AG04449 (cell line): ENCODE results near the gene KIF15.
A peak's percentile ranks its signal among the peaks of the same experiment; 100 is the strongest.
"Not testable (repeated sequence)": the region's sequence is repeated elsewhere in the genome, so short reads cannot be mapped to it uniquely, and the experiment has no call there.

ENCODE experiments used
- CTCF ChIA-PET: fragments of 350-600 bp; formaldehyde crosslinking; extraction: SDS; loops from one replicate; lab custom pipeline; 2021; ENCODE audit warnings: antibody characterized with exemption; lab: Yijun Ruan, JAX
- POLR2A ChIA-PET: fragments of 400-600, 350-600 bp; formaldehyde crosslinking; extraction: SDS; loops from one replicate; lab custom pipeline; 2020; ENCODE audit warnings: antibody characterized with exemption, inconsistent platforms; lab: Yijun Ruan, JAX
- DNase-seq: peaks from one replicate; pipeline ENCODE4 v3.0.0-alpha.2; 2010; ENCODE audit warnings: low read depth, low spot score
- H3K4me3 ChIP-seq: 2 replicates; pipeline ENCODE4 v1.5.1; 2011; ENCODE audit warnings: low read depth, mild to moderate bottlenecking, control low read depth, low read length
- CTCF ChIP-seq: IDR thresholded peaks from one replicate; pipeline ENCODE4 v1.5.1; 2011; ENCODE audit warnings: mild to moderate bottlenecking, moderate library complexity, low read length, control low read depth, inconsistent platforms; ENCODE audit not compliant: insufficient read depth; ENCODE audit errors: missing control alignments

The KIF15 gene

DNA sequence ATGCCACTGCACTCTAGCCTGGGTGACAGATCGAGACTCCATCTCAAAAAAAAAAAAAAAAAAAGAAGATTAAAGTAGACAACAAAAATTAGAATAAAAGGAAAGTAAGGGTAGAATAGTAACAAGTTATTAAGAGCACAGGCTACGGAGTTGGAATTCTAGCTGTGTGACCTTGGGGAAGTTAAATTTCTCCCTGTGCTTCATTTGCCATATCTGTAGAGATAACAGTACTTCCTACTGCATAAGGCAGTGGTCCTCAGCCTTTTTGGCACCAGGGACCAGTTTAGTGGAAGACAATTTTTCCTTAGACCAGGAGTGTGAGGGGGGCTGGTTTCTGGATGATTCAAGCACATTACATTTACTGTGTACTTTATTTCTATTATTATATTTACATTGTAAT lies 71.4 kb downstream of the KIF15 start:
- TF ChIP-seq CTCF, result no peak
- ChIA-PET POLR2A (interaction anchor here (0.7 kb wide), 1 partner anchor 323 kb away, joined by 3 read pairs; no protein-coding TSS in a partner anchor), CTCF (no interaction called here)
- DNase-seq, result no peak
- no peak overlapping the region for H3K4me3 ChIP-seq

DNA sequence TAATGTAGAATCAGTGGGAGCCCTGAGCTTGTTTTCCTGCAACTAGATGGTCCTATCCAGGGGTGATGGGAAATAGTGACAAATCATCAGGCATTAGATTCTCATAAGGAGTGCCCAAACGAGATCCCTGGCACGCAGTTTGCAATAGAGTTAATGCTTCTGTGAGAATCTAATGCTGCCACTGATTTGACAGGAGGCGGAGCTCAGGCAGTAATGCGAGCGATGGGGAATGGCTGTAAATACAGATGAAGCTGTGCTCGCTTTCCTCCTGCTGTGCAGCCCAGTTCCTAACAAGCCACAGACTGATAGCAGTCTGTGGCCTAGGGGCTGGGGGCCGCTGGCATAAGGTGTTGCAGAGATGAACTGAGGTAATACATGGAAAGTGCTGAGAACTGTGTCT lies 71.8 kb downstream of the KIF15 start:
- CTCF ChIA-PET, result no interaction called here
- POLR2A ChIA-PET, result interaction anchor here (0.7 kb wide), 1 partner anchor 323 kb away, joined by 3 read pairs; no protein-coding TSS in a partner anchor
- no peak overlapping the region for H3K4me3 ChIP-seq
- no peak for DNase-seq
- TF ChIP-seq CTCF, result no peak

DNA sequence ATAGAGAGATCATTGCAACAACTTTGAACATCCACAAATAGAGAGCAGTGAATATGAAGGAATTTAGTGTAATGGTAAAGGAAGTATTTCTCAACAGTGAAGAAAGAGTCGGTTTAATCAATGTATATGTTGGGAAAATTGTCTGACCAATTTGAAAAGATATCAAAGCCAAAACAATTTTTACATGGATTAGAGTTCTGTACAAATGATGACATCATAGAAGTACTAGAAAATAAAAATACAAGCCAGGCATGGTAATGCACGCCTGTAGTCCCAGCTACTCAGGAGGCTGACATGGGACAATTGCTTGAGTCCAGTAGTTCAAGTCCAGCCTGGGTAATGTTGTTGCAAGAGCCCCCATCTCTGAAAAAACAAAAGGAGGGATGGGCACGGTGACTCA lies 74.1 kb downstream of the KIF15 start:
- CTCF ChIA-PET, result no interaction called here

DNA sequence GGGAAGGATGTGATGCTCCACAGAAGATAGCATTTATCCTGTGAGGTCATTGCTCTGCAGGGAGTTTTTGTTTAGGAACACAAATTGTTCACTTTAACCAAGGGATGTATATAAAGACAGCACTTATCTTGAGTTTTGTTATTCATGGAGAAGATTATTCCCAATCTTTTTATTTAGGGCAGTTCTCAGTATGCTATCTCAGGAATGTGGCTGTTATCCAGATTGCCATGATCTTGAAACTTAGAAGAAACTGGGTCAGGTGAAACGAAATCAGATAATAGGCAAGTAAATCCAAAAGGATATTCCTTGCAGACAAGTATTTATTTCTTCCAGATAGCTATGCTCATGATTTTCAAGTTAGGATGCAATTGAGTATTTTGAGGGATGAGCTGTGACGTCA lies 80.8 kb downstream of the KIF15 start:
- DNase-seq, result no peak
- ChIA-PET CTCF (no interaction called here), POLR2A (no interaction called here)
- TF ChIP-seq CTCF, result no peak
- H3K4me3 ChIP-seq, result no peak overlapping the region

More for the DNA sequence above, 74.1 kb downstream of the KIF15 start:
- DNase-seq, result no peak
- TF ChIP-seq CTCF, result no peak
- no peak overlapping the region for H3K4me3 ChIP-seq
- POLR2A ChIA-PET, result no interaction called here

- POLR2A ChIA-PET, result no interaction called here
- H3K4me3 ChIP-seq, result no peak overlapping the region
- no peak for TF ChIP-seq CTCF
- CTCF ChIA-PET, result interaction anchor here (1.3 kb wide), 1 partner anchor 67 kb away, joined by 4 read pairs; no protein-coding TSS in a partner anchor
- peak; percentile 28 for DNase-seq
Measured at GRCh38 chr3:44845528-44846520, 84.2 kb downstream of the KIF15 start.

GRCh38 chr3:44848634-44849033 lies 87.0 kb downstream of the KIF15 start:
- ChIA-PET CTCF (no interaction called here), POLR2A (no interaction called here)
- no peak overlapping the region for H3K4me3 ChIP-seq
- no peak for TF ChIP-seq CTCF
- DNase-seq, result no peak

GRCh38 chr3:44856663-44857062 lies 95.1 kb downstream of the KIF15 start:
- POLR2A ChIA-PET, DNase-seq, H3K4me3 ChIP-seq, CTCF ChIA-PET: not testable (repeated sequence)
